Right cardiac atrium (tissue), 5 donors: ENCODE data around the gene RWDD1. TPM values are rescaled to one million over a fixed set of nuclear protein-coding genes. Genes with fewer than 3 reads are reported as not detected.

Experiments
- ATAC-seq, 2 donors: fragments of 200-7000 bp; cut with Tn5 transposase; one replicate each; pipeline versions ENCODE4 v1.8.0 to v1.9.1; 2020; ENCODE audit warnings: moderate library complexity in 2 of 2, mild to moderate bottlenecking in 1 of 2
- DNase-seq, 3 donors: peaks; one replicate each; pipeline ENCODE4 v3.0.0-alpha.2; 2020
- H3K27ac ChIP-seq: one replicate; pipeline ENCODE4 v1.5.1; 2013; ENCODE audit warnings: mild to moderate bottlenecking, low read length, control low read depth, moderate library complexity
- H3K27me3 ChIP-seq: one replicate; pipeline ENCODE4 v1.6.1; 2013; ENCODE audit not compliant: control insufficient read depth, insufficient read depth
- H3K4me1 ChIP-seq: one replicate; pipeline ENCODE4 v1.6.1; 2013; ENCODE audit warnings: low read length; ENCODE audit not compliant: control insufficient read depth, insufficient read depth
- H3K4me3 ChIP-seq: one replicate; pipeline ENCODE4 v1.5.1; 2013; ENCODE audit warnings: low read length, control low read depth
- H3K9me3 ChIP-seq: one replicate; pipeline ENCODE4 v1.6.1; 2013; ENCODE audit warnings: low read length; ENCODE audit not compliant: control insufficient read depth
- WGBS: extraction: QIAGEN DNeasy Blood & Tissue Kit; methylation state at CpG from one replicate; pipeline ENCODE4 v1.1.7; 2013; 5-methylcytosine and 5-hydroxymethylcytosine counted together
- intact Hi-C, 4 donors: fragments of 100-400 bp; cut with DNase I; formaldehyde crosslinking; loops; one replicate each; pipeline versions ENCODE4 v1.11.0 to v1.14.0; 2022 to 2023
- polyA plus RNA-seq: library from polyadenylated mRNA; stranded (reverse); fragments of 200-250 nt; gene quantifications from one replicate; pipeline ENCODE4 v1.2.3, GENCODE V29; 2013
- total RNA-seq, 4 donors: library from RNA; stranded (reverse); fragmentation: NEBNext Ultra II Directional; extraction: Animal tissue kit (Norgen Biotek cat#: 25700); gene quantifications; one replicate each; pipeline ENCODE4 v1.2.1, GENCODE V29; 2021
- donor health status: healthy with polysubstance abuse.
- donor health status: DM: no; HTN: yes; CAD: no.
- donor health status: DM: no; HTN: no; CAD: no.
- donor health status: DM: no; HTN: yes; CAD: no; lungs with severe emphysema.
- donor health status: DM: yes; HTN: yes; CAD: no.

Gene RWDD1
- total and polyA plus RNA-seq, 5 donors = 57.2 to 90.8 (median 68.2) TPM

DNA sequence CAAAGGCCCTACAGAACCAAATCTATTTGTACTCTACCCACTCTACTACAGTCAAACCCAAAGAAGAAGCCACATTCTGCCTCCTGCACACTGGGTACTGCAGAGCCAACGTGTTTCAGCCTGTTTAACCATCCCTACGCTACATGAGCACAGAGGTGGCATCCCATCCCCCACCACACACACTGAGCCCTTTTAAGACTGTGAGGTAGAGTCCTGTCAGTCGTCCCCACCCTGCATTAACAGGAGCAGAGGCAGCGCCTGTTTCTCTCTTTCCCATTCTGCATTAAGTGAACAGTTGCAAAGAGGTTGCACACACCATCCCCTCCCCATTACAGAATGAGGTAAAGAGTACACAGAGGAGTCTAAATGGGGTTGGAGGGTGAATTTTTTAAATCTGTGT, 39.8 kb downstream of the RWDD1 start:
- Histone ChIP-seq H3K4me1 (no peaks in the 10 kb centered on the region), H3K27ac (no peak overlapping the region), H3K4me3 (no peak overlapping the region), H3K27me3 (no peaks in the 10 kb centered on the region), H3K9me3 (no peaks in the 10 kb centered on the region)
- DNase-seq (no peak), ATAC-seq (no peak)
- intact Hi-C loops = no loop called here
- 60% methylated on average over 4 of the region's 4 CpGs for WGBS

DNA sequence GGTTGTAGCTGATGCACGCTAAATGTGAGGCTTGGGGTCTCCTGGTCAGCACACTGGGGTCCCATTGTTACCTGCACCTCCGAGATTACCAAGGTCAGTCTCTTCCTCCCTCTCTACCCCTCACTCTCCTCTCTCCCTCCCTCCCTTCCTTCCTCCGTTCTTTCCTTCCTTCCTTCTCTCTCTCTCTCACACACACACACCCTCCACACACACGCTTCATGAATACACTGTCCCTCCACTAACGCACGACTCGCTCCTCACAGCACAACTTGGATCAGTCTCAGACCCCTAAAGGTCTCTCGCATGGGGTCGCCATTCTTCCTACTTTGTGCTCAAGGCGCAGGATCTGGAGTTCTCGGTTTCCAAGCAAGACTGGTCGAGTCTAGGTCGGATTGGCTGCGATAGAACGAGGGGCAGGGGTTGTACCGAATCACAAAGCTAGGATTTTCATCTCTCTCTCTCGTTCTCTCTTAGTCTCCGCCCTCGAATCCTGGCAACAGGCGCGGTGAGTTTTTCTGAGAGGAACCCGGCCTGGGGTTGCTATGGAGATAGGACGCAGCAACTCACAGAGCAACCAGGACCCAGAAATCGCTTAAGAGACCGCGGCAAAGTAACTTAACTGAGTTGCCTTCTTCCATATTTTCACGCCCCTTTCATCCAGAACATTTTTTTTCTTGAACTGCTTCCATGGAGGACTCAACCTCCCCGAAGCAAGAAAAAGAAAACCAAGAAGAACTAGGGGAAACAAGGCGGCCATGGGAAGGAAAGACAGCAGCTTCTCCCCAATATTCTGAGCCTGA, 44.8 kb downstream of the RWDD1 start, which contains the start of gene RSPH4A:
Gene RSPH4A, plus strand, starts transcription at position 543 of the 800 bp plus-strand sequence. Its CDS starts 145 bp downstream, at position 688.
- ATAC-seq (peak; percentile 99 to 100), DNase-seq (peak; percentile 93 to 96 (median 95))
- no peaks in the 10 kb centered on the region for H3K27me3 ChIP-seq
- peak within 1 kb of the TSS; percentile 58 for H3K4me3 ChIP-seq
- under 1% methylated on average over 29 of the region's 29 CpGs for WGBS
- H3K9me3 ChIP-seq = no peaks in the 10 kb centered on the region
- intact Hi-C loops = no loop called here
- no peaks in the 10 kb centered on the region for H3K4me1 ChIP-seq
- no peak within 1 kb of the TSS for H3K27ac ChIP-seq

GRCh38 chr6:116616737-116617053, 45.4 kb downstream of the RWDD1 start:
- DNase-seq (peak; percentile 21 to 63 (median 54)), ATAC-seq (peak in 1 of 2 donors; percentile 46)
- peak overlapping the region; percentile 58 for H3K4me3 ChIP-seq
- H3K27me3 ChIP-seq = no peaks in the 10 kb centered on the region
- no peak overlapping the region for H3K27ac ChIP-seq
- intact Hi-C loops = no loop called here
- H3K9me3 ChIP-seq = no peaks in the 10 kb centered on the region
- H3K4me1 ChIP-seq = no peaks in the 10 kb centered on the region
- 2% methylated on average over 16 of the region's 16 CpGs for WGBS

- no peak for ATAC-seq
- no peaks in the 10 kb centered on the region for H3K9me3 ChIP-seq
- DNase-seq = no peak
- WGBS = 57% methylated on average over 3 of the region's 3 CpGs
- H3K4me1 ChIP-seq = no peaks in the 10 kb centered on the region
- no peaks in the 10 kb centered on the region for H3K27me3 ChIP-seq
- intact Hi-C loops = no loop called here
- no peak overlapping the region for H3K4me3 ChIP-seq
- H3K27ac ChIP-seq = no peak overlapping the region
These were observed 52.9 kb downstream of the RWDD1 start for GRCh38 chr6:116624036-116624805.

DNA sequence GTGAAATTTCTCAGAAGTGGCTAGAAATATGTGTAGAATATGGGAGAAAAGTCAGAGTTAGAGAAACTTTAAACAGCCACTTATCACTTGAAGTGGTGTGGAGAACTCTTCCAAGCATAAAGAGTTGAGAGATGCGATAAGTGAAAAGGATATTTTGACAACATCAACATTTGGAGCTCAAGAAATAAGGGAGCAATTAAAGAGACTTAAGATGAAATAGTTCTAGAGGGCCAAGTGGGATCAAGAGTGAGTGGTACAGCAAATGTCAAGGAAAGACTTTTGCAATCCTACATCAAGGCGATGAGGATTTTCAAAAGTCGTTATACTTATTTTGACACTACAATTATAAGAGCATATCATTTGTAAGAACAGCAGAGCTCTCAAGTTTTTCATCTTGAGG, 54.6 kb downstream of the RWDD1 start:
- no peak overlapping the region for H3K27ac ChIP-seq

GRCh38 chr6:116629563-116629981, 58.3 kb downstream of the RWDD1 start:
- 46% methylated on average over 5 of the region's 5 CpGs for WGBS
- intact Hi-C loops = no loop called here
- ATAC-seq (no peak), DNase-seq (no peak)
- Histone ChIP-seq H3K27me3 (no peaks in the 10 kb centered on the region), H3K27ac (no peak overlapping the region), H3K4me3 (no peak overlapping the region), H3K9me3 (no peaks in the 10 kb centered on the region), H3K4me1 (peaks cover 3% of the 10 kb centered on the region)

More for the DNA sequence above, 54.6 kb downstream of the RWDD1 start:
- 94% methylated on average over 3 of the region's 3 CpGs for WGBS
- Histone ChIP-seq H3K27me3 (no peaks in the 10 kb centered on the region), H3K4me3 (no peak overlapping the region), H3K9me3 (no peaks in the 10 kb centered on the region), H3K4me1 (peaks cover 2% of the 10 kb centered on the region)
- intact Hi-C loops = no loop called here
- ATAC-seq = no peak
- no peak for DNase-seq

GRCh38 chr6:116631379-116631990, 60.2 kb downstream of the RWDD1 start:
- H3K4me1 ChIP-seq = peaks cover 3% of the 10 kb centered on the region
- WGBS = 54% methylated on average over 5 of the region's 5 CpGs
- DNase-seq = no peak
- intact Hi-C loops = no loop called here
- no peak overlapping the region for H3K27ac ChIP-seq
- H3K9me3 ChIP-seq = no peaks in the 10 kb centered on the region
- H3K27me3 ChIP-seq = no peaks in the 10 kb centered on the region
- no peak overlapping the region for H3K4me3 ChIP-seq
- peak; percentile 38 to 48 for ATAC-seq

DNA sequence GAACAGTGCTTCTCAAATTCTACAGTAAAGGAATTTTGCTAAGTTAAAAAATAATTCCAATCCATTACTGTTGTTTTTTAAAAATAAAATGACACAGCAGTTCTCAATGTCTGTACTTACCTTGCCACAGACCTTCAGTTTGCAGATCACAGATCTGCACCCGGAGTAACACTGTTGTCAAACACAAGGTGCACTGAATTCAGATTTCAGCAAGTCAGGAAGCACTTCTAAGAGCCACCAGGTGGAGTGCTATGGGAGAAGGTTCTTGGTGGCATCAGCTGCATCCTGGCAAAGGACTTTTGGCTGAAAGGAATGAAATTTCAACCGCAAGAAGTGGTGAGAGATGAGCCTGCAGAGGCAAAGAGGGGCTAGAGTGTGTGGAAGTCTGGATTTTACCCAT, 62.4 kb downstream of the RWDD1 start:
- Histone ChIP-seq H3K27ac (no peak overlapping the region), H3K27me3 (no peaks in the 10 kb centered on the region), H3K4me3 (no peak overlapping the region), H3K4me1 (peaks cover 3% of the 10 kb centered on the region), H3K9me3 (no peaks in the 10 kb centered on the region)
- ATAC-seq = no peak
- no peak for DNase-seq
- intact Hi-C loops = no loop called here
- 93% methylated on average over 2 of the region's 2 CpGs for WGBS

Other genes with a start within 250 kb of the RWDD1 start
- gene DSE, start 200.6 kb upstream of the RWDD1 start, total RNA-seq = 10 to 100 TPM; 16.5 to 34.3 (median 24.9) TPM
- gene DSE, start 200.6 kb upstream of the RWDD1 start, polyA plus RNA-seq = 6.9 TPM
- 1 to 10 TPM; 3.0 to 4.8 (median 3.8) TPM for gene CALHM6, start 110.1 kb upstream of the RWDD1 start, total RNA-seq
- 5.9 TPM for gene CALHM6, start 110.1 kb upstream of the RWDD1 start, polyA plus RNA-seq
- gene CALHM5, start 59.9 kb upstream of the RWDD1 start, total RNA-seq = 1 to 10 TPM; 2.0 to 2.8 (median 2.4) TPM
- gene CALHM5, start 59.9 kb upstream of the RWDD1 start, polyA plus RNA-seq = 1.2 TPM
- under 1 TPM; 0.20 to 0.32 (median 0.23) TPM for gene TRAPPC3L, start 25.8 kb upstream of the RWDD1 start, total RNA-seq
- gene TRAPPC3L, start 25.8 kb upstream of the RWDD1 start, polyA plus RNA-seq = 0.18 TPM
- gene CALHM4, start 17.8 kb upstream of the RWDD1 start, total RNA-seq = under 1 TPM in 1 of 4 donors, not detected in 3; 0.26 TPM
- gene CALHM4, start 17.8 kb upstream of the RWDD1 start, polyA plus RNA-seq = 0.20 TPM
- gene RSPH4A, start 45.0 kb downstream of the RWDD1 start, total RNA-seq = under 1 TPM; 0.15 to 0.72 (median 0.20) TPM
- 0.20 TPM for gene RSPH4A, start 45.0 kb downstream of the RWDD1 start, polyA plus RNA-seq
- 1 to 10 TPM; 4.2 to 6.6 (median 4.5) TPM for gene ZUP1, start 97.3 kb downstream of the RWDD1 start, total RNA-seq
- 3.5 TPM for gene ZUP1, start 97.3 kb downstream of the RWDD1 start, polyA plus RNA-seq
- gene KPNA5, start 109.7 kb downstream of the RWDD1 start, total RNA-seq = 10 to 100 TPM; 11.4 to 15.2 (median 12.6) TPM
- gene KPNA5, start 109.7 kb downstream of the RWDD1 start, polyA plus RNA-seq = 3.1 TPM
- gene FAM162B, start 194.2 kb downstream of the RWDD1 start, total RNA-seq = 1 to 10 TPM in 3 of 4 donors, under 1 TPM in 1; 0.70 to 3.1 (median 2.2) TPM
- 3.9 TPM for gene FAM162B, start 194.2 kb downstream of the RWDD1 start, polyA plus RNA-seq